ENCODE data around the gene TLCD1. TPM values are rescaled to one million over a fixed set of nuclear protein-coding genes. Genes with fewer than 3 reads are reported as not detected.
A peak's percentile ranks its signal among the peaks of the same experiment; 100 is the strongest.
"Not testable (repeated sequence)": the region's sequence is repeated elsewhere in the genome, so short reads cannot be mapped to it uniquely, and the experiment has no call there.

Gene TLCD1
- polyA plus RNA-seq, 10 donors = 2.3 to 6.0 (median 4.1) TPM

DNA sequence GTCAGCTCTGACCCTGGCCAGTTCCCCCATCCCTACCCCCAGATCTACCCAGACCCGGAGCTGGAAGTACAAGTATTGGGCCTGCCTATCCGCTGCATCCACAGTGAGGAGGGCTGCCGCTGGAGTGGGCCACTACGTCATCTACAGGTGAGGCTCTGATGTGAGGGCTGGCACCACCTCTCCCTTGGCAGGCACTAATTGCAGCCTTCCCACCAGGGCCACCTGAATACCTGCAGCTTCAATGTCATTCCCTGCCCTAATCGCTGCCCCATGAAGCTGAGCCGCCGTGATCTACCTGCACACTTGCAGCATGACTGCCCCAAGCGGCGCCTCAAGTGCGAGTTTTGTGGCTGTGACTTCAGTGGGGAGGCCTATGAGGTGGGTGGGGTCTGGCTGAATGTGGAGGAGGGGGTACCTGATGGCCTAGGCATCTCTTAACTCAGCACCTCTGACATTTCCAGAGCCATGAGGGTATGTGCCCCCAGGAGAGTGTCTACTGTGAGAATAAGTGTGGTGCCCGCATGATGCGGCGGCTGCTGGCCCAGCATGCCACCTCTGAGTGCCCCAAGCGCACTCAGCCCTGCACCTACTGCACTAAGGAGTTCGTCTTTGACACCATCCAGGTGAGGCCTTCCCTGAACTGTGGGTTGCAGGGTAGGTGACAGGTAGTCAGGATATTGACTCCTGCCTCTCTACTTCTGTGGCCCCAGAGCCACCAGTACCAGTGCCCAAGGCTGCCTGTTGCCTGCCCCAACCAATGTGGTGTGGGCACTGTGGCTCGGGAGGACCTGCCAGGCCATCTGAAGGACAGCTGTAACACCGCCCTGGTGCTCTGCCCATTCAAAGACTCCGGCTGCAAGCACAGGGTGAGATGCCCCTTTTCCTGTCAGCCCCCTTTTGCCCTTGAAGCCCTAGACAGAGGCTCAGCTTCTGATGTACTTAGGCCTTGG is 22.0 kb upstream of the TLCD1 start:
- no peak for DNase-seq

DNA sequence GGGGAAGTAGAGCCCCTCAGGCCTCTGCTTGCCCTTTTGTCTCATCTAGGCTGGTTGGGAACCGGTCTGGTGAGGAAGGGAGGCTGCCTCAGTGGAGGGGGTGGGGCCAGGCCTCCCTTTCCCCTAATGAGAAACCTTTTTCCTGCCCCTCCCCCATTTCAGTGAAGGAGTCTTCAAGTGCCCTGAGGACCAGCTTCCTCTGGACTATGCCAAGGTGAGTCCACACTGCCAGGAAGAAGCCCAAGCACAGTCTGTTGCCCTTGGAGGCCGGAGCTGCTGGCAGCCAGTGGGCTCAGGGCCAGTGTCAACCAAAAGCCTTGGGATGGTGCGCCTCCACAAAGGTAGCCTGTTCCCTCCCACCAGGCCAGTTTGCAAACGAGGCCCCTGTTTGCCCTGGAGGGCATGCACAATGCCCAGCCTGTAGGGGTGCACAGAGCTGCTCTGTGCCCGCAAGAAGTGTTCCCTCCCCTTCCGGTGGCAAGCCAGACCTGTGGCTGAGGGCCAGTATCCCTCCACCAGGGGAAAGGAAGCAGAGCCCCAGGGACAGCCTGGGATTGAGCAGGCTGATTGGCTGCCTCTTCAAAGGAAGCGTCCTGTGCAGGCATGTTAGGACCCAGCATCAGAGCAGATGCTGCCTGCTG is 21.1 kb upstream of the TLCD1 start:
- no peak for DNase-seq

DNA sequence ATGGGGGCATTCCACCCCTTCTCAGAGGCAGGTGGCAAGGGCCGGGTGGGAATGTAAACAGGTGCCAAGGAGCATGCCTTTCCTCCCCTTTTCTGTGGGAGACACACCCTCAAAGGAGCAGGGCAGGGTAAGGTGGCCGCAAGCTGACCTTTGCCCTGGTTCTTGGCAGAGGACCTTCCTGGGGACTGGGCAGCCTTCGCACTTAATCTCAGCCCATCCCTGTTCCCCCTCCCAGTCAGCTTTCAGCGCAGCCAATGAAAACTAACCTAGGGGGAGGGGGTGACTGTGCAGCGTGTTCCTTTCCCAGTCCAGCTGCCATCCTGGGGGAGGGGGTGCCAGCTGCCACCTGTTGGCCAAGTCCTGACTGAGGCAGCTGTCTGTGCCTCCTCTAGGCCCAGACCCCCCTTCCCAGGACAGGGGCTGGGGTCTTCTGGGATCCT is 20.6 kb upstream of the TLCD1 start:
- DNase-seq = peak in 2 of 3 donors; percentile 59 to 77

DNA sequence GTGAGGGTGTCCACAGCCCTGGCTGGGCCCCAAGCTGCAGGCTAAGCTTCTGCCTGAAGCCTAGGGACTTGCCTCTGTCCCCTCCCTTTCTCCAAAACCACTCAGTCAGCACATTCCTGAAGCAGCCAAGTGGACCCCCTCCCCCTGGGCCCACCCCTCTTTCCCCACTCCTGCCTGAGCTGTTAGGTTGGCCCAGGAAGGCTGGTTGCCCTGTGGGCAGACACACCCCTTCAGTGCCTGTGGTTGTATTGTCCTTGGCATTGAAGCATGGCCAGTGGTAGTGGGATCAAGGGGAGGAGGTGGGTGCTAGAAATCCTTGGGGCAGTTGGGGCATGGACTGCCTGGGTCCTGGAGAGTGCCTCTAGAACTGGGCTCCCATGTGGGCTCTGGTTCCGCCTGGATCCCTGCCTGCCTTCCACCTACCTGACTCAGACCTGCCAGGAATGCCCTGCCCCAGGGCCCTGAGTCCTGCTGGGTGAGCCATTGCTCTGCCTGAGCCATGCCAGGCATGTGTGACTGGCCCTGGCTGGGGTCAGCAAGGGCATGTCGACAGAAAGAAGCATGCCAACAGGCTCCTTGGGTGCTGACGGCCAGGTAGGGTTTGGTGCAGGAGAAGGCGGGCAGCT is 19.9 kb upstream of the TLCD1 start:
- peak in 1 of 3 donors; percentile 31 for DNase-seq

DNA sequence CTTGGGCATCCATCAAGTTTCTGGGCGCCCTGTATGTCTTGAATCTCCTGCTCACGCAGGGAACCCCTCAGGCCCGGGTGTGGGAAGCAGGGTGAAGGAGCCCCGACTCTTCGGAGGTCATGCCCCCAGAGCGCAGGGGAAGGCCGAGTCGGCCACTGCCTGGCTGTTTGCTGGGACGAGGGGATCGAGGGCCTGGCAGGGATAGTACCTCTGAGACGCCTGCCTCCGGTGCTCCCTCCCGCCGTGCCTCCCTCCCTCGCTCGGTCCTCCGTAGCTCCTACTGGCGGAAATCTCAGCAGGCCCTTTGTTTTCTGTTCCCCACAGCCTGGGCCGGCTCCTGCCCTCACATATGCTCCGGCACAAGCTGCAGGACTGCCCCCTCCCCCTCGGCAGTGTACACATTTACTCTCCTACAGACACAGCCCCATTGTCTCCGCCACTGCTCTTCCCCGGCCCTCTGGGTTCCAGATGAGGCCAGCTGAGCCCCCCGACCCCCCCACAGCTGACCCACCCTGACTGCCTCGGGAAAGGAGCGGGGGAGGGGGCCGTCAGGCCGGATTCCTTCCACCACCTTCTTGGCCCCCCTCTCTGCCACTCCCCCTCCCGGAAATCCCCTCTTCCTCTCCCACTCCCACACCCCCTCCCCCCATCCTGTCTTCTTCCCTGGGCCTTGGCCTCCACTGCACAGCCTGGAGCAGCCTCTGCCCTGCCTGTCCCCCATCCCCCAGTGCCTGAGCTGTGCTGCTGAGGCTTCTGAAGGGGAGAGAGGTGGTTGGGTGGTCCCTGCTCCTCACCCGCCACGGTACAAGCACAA is 19.1 kb upstream of the TLCD1 start:
- peak in 2 of 3 donors; percentile 49 to 84 for DNase-seq

DNA sequence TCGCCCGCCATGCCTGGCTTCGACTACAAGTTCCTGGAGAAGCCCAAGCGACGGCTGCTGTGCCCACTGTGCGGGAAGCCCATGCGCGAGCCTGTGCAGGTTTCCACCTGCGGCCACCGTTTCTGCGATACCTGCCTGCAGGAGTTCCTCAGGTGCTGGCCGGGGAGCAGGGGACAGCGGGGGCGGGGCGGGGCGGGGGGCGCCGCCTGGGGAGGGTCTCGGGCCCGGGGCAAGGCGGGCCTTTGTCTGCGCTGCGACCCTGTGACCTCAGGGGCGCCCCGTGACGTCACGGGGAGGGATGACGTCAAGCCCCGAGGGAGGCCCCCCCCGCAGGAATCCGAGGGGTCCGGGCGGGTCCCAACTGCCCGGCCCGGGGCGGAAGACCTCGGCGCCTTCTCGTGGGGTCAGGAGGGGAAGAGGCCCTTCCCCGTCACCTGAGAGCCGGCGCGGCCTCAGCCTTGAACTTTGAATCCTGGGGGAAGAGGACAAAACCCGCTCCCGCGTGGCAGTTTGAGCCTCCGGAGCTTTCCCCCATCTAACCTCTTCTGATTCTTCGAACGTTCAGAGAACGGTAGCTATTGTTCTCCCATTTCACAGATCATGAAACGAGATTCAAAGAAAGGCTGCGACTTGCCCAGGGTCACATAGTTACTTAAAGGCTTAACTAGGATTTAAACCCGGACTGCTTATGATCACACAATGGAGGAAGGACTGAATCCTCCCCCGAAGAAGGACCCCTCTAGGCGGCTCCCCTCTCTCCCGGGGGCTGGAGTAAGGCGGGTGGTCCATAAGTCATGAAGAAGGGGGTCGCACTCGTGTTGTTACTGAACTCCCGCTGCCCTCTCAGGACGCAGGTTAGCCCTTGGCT is 18.3 kb upstream of the TLCD1 start:
- DNase-seq = peak; percentile 43 to 81 (median 69)

DNA sequence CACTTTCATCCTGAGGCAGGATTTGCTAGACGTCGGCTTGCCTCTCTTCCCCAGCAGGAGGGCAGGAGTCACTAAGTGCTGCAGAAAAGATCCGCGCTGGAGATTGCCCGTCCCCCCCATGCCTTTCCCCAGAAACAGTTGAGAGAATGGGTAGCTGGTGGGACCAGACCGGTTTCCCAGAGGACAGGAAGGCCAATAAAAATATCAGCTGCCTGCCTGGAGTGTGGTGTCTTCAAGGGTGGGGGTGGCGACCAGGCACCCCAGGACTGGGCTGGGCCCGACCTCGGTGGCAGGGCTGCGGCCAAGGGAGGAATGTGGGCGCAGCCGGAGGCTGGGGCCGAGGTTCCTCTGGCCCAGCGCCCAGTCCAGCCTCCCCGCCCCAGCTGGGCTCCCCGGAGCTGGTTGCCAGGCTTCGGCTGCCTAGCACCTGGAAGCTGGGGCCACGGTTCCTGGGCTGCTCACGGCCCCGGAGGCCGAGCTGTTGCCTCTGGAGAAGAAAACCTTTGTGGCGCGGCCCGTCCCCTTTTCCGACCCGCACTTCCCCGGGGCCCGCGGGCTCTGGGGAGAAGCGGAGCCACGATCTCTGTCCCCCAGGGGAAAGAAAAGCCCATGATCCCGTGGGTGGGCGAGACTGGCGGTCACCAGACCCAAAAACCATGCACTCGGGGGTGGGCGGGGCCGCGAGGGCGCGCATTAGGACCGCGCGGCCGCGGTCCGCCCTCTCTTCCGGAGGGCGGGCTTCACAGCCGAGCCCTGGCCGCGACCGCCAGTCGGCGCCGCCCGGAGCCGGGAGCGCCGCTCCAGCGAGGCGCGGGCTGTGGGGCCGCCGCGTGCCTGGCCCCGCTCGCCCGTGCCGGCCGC is 17.4 kb upstream of the TLCD1 start, which contains the start of gene TRAF4:
TRAF4 (plus strand) TSS at position 769 of the 861 bp plus-strand sequence. CDS start 102 bp downstream, outside the sequence.
- DNase-seq = peak; percentile 85 to 94 (median 91)

DNA sequence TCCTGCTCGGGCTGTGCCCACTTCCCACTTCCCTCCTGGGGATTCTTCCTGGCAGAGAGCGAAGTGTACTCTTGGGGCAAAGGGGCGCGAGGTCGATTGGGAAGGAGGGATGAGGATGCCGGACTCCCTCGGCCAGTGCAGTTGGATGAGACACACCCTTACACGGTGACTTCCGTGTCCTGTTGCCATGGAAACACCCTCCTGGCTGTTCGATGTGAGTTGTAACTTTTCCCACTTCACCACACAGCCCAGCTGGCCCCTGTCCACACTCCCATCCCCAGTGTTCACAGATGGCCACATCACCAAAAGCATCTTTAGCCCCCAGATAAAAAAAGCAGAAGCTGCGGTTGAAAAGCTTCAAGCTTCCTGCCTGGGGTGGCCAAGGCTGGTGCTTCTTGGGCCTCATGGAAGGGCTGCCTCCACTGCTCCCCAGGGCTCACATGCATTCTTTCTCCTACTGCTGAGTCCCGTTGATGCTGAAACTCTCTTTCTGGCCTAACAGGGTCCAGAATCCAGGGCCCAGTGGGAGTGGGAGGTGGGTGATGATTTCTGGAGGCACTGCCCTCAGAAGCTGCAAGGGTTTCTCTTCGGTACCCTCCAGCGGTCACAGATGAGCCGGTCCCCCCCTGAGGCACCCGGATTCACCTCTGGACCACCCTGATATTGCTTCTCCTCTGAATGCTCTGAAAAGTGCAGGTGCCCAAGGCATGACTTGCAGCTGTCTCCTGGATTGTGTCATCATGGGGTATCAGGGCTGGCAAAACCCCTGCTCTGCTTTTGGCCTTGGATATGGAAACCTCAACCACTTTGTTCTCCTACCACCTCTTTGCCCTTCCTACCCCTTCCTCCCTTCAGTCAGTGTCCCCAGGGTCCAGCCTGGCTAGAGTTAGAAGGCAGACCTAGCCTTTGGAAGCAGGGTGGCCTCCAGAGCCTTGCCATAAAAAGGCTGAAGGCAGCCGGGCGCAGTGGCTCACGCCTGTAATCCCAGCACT is 15.6 kb upstream of the TLCD1 start:
- peak in 1 of 3 donors; percentile 32 for DNase-seq

DNA sequence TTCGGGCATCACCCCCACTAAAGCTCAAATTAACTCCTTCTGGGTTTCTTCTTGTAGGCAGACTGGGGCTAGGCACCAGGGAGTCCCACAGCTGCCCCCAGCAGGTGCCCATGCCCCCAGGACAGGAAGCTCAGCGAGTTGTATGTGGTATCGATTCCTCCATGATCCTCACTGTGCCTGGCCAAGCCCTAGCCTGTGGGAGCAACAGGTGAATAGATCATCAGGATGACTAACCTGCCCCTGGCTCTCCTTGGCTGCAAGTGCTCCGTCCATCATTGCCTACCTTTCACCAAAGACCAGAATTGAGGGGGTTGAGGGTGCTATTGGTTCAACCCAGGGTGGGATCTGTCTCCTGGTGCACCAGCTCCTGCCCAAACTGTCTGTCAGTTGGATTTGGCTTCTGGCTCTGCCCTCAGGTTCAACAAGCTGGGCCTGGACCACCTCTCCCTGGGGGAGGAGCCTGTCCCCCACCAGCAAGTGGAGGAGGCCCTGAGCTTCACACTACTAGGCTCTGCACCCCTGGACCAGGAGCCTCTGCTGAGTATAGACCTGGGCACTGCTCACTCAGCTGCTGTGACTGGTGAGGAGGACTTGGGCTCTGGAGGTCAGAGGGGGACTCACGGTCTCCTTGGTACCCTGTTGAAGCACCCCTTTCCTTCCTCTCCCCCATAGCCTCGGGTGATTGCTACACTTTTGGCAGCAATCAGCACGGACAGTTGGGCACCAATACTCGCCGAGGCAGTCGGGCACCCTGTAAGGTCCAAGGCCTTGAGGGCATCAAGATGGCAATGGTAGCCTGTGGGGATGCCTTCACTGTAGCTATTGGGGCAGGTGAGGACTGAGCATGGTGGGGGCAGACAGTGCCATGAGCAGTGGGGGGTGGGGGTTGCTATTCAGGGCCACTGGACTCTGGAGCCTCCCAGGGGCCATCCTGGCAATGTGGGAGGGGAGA is 14.6 kb upstream of the TLCD1 start:
- DNase-seq = no peak

DNA sequence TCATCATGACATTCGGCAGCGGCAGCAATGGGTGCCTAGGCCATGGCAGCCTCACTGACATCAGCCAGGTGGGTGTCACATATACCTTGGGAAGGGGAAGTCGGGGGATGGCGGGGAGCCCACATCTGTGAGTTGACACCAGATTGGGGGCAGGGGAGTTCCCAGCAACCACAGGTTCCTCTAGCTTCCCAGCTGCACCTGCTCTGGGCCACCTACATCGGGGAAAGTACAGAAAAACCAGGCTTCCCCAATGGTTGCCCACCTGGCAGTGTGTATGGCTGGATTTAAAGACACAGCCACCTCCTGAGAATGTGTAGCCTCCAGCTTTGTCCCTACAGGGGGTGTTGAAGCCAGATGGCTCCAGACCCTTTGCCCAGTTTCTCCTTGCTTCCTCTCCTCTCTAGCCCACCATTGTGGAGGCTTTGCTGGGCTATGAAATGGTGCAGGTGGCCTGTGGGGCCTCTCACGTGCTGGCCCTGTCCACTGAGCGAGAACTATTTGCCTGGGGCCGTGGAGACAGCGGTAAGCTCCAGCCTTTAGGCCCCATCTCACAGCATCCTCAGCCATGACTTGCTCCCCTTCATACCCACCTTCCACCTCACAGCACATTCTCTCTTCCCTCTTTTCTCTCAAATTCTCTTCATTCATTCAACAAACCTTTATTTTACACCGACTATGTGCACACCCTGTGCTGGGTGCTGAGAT is 12.8 kb upstream of the TLCD1 start:
- no peak for DNase-seq

DNA sequence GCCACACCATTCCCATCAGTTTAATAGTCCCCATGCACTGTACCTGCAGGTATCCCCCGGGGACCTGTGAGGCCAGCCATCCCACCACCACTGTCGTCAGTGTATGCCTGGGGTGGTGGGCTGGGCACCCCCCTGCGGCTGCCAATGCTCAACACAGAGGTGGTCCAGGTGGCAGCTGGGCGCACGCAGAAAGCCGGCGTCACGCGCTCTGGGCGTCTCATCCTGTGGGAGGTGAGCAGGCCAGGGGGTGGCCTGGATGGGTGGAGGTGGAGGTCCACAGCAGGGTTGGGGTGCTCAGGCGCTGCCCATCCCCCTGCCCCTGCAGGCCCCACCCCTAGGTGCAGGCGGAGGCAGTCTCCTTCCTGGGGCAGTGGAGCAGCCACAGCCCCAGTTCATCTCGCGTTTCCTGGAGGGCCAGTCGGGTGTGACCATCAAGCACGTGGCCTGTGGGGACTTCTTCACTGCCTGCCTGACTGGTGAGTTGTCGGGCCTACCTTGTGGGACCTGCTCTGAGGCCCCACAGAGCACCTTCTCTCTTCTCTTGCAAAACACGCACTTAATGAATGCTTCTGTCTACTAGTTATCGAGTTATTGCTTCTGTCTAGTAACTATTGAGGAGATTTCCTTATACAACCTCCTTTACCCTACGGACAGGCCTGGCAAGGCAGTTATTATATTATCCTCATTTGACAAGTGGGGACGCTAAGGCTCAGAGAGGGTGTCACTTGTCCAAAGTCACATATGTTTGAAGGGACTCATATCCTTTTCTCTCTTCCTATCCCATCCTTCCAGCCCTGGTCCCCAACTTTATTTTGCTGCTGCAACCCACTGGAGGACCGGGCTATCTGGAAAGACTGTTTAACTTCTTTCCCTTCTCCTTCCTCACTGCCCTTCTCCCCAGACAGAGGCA is 12.0 kb upstream of the TLCD1 start:
- no peak for DNase-seq

DNA sequence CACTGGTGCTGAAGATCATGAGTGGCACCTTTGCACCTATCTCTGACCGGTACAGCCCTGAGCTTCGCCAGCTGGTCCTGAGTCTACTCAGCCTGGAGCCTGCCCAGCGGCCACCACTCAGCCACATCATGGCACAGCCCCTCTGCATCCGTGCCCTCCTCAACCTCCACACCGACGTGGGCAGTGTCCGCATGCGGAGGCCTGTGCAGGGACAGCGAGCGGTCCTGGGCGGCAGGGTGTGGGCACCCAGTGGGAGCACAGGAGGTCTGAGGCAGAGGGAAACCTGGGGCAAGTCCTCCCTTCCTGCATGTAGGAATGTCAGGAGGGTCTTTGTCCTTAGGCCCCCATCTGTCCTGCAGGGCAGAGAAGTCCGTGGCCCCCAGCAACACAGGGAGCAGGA is 11.3 kb upstream of the TLCD1 start:
- no peak for DNase-seq

DNA sequence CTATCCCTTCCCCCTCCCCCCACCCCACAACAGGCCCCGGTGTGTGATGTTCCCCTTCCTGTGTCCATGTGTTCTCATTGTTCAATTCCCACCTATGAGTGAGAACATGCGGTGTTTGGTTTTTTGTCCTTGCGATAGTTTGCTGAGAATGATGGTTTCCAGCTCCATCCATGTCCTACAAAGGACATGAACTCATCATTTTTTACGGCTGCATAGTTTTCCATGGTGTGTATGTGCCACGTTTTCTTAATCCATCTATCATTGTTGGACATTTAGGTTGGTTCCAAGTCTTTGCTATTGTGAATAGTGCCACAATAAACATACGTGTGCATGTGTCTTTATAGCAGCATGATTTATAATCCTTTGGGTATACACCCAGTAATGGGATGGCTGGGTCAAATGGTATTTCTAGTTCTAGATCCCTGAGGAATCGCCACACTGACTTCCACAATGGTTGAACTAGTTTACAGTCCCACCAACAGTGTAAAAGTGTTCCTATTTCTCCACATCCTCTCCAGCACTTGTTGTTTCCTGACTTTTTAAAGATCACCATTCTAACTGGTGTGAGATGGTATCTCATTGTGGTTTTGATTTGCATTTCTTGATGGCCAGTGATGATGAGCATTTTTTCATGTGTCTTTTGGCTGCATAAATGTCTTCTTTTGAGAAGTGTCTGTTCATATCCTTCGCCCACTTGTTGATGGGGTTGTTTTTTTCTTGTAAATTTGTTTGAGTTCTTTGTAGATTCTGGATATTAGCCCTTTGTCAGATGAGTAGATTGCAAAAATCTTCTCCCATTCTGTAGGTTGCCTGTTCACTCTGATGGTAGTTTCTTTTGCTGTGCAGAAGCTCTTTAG is 10.1 kb upstream of the TLCD1 start:
- not testable (repeated sequence) for DNase-seq

DNA sequence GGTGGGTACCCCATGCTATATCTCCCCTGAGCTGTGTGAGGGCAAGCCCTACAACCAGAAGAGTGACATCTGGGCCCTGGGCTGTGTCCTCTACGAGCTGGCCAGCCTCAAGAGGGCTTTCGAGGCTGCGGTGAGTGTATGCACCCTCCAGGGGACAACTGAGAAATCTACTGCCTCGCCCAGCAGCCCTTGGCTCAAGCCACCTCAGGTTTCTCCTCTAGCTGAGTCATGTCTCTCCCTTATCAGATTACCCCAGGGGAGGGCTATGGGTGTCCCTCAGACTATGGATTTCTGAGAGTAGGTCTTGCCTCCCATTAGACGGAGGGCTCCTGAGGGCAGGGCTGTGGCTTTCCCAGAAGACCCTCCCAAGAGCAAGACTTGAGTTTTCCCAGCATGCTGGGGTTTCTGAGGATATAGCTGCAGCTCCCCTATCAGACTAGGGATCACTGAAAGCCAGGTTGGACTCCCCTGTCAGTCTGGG is 9.2 kb upstream of the TLCD1 start:
- no peak for DNase-seq
